HS-27A (cell line): ENCODE measurements around the gene ADAMTSL1.

Experiments used
- DNase-seq: peaks from one replicate; pipeline ENCODE4 v3.0.0-alpha.2; 2012; ENCODE audit warnings: low read depth, missing footprints

Gene ADAMTSL1

DNA sequence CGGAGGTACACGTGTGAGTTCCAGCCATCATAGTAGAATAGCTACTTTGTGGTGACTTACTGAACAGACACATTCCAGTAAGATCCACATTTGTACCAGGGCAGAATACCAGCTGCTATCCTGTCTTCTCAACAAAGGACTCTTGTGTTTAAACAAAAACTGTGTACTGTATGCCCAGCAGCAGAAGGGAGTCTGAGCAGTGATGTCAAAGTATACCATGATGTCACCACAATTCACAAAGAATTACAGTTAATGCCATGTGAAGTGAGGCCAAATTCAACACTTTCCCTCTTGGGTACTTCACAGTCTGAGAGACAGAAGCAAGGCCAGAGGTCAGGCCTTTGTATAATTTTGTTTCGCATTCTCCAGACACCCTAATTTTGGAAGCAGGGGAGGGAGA, 137.0 kb downstream of the ADAMTSL1 start:
- no peak for DNase-seq

DNA sequence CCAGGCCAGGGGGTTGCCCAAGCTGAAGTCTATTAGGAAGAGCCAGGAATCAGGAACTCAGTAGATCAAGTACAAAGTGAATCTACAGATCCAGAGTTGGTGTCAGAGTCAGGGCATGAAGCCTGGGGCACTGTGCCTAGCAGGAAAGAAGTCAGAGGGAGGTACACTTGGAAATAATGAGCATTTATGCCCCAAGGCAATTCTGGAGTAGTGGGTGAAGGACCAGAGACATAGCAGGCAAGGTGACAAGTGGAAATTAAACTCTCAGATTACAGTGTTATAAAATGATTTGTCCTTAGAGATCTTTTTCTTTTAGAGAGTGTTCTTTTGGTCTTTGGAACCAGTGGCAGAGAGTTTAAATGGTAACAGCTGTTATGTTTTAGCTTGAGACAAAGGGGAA, 138.0 kb downstream of the ADAMTSL1 start:
- DNase-seq, result no peak

DNA sequence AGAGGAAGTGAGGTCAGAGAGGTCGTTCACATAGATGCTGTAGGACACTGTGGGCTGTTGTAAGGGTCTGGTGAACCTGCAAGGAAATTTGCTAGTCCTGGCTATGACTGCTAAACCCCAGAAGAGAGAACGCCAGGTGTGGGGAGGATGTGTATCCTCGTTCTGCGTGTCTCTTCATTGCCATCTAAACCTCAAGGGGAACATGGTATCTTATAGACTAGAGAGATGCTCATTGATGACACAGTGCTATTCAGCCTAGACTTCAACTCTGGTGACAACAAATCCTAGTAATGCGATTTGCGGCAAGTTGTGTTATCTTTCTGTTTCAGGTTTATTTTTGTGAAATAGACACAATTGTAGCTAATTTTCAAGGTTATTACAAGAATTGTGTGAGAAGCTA, 140.2 kb downstream of the ADAMTSL1 start:
- no peak for DNase-seq

DNA sequence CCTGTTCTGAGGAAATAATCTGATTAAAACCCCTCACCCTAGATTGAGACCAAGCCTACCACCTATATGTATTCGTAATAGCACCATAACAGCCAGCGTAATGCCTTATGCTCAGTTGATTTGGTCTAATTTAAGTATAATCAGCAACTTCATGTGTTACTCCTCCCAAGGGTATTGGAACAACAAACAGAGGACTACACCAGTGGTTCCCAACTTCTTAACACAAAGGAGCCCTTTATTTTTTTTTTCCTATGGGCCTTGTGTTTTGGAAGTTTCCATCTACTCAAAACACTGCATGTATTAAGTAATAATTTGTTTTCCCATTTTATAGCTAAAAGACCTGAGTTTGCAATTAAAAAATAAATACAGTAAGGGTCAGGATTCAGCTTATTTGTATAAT, 140.7 kb downstream of the ADAMTSL1 start:
- DNase-seq, result no peak

DNA sequence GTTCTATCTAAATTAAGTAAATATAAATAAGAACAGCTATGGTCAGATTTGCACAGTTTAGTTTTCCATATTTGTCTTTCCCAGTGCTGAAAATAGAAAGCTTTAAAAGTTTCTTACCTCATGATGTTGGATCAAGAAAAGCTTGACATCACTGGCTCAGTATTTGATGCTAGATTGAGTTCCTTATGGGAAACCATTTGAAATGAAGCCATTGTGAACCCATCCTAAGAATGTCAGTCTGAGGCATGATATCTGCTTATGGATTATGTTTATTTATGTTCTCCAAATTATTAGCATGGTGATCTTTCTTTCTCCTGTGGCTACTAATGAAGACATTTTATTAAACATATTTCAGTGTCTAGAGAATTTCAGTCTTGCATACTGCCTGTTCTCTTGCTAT, 143.0 kb downstream of the ADAMTSL1 start:
- DNase-seq, result no peak

DNA sequence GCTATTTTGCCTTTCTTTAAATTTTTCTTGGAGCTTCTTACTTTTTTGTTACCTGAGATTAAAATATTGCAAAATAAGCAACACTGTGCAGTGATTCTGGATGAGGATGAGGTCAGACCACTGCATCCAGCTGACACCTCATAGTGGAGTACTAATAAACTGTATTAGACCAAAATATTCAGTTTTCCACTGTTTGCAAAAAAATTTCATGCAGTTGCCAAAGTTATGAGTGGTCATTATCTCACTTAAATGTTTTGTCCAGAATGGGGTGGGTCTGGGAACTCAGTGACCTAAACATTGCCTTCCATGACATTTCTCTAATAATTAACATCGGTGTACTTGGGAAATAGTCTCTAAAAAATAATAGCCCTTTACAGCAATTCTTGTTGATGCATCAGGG, 143.8 kb downstream of the ADAMTSL1 start:
- no peak for DNase-seq

DNA sequence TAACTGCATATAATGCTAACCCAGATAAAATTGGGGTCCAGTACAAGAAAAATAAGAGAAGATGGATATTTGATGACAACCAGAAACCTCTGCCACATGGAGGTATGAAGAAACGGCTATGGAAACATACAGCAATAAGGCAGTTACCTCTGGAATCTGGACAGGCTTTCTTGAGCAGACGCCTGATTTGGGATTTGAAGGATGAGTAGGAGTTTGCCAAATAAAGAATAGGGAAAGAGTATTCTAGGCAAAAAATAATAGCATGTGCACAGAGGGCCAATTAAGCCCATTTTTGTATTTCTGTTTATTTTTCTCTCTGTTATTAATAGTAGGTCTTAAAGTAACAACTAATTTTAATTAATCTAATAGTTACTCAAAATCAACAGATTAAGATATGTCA, 144.9 kb downstream of the ADAMTSL1 start:
- no peak for DNase-seq

DNA sequence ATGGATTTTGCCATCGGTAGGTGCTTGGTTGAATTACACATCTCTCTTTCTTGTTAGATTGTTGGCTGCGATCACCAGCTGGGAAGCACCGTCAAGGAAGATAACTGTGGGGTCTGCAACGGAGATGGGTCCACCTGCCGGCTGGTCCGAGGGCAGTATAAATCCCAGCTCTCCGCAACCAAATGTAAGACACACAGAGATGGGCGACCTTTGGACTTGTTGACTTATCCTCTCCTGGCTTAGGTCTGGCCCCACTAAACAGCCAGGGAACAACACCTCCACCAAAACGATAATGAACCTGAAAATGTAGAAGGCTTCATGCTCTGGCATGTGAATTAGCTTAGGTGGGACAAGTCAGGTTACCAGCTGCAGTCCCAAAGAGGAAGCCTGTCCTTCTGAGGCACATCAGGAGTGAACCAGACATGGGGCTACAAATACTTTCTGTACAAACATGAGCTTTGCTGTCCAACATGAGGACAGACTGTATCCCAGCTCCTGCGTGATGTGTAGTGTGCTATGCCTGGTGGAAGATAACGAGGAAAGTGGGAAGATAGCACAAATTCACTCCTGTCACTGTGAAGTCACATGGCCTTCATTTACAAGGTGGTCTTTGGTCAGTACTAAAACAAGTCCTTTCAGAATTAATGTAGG, 148.4 kb downstream of the ADAMTSL1 start:
- no peak for DNase-seq

DNA sequence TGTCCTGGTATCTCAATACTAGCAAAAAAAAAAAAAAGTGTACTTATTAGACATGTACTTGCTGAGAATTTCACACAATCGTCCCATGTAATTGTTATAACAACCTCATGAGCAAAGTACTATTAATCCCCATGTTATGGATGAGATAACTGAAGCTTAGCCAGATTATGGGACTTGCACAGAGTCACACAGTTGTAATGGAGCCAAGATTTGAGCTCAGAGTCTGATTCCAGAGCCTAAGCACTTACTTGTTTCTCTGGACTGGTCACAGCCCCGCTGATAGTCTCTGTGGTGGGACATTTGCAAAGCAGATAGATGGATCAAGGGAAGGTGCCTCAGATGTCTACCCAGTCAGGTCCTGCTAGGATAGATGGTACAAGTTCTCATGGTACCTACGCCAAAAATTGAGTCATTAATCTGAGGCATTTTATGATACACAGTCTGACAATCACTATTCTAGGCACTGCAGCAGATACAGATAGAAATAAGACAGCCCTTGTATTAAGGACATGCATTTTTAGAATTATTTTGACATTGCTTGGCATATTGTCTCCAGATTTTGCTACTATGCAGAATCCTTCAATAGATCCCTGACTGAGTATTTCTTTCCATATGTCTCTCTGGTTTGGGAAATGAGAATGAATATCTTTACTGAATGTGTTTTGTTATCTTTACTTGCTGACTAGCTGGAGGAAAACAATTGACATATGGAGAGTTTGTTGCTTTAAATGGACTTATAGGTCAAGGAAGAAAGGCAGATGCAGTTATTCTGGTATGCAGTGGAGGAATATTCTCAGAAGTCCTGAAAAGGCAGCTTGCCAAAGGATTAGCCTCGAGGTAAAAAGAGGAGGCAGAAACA, 149.5 kb downstream of the ADAMTSL1 start:
- no peak for DNase-seq

DNA sequence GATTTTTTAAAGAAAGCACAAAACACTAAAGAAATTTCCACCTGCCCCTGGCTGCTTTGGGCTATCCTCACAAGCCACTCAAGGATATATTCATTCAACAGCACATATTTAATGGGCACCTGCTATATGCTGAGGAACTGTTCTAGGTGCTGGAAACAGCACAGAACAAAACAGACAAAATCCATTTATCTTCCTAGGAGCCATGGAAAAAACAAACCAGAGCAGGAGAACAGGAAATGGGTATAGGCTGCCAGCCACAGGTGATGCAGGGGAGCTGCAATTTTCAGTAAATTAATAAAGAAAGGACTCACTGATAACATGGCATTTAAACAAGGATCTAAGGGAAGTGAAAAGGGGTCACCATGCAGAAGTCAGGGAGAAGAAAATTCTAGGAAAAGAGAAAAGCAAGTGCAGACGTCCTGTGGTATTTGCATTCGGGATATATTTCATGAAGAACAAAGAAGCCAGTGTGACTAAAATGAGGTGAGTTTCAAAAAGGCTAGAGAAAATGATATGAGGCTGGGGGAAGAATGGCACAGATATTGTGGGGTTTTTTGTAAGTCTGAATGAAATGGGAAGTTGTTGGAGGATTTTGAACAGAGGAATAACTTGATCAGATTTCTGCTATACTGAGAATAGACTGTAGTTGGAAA, 152.2 kb downstream of the ADAMTSL1 start:
- no peak for DNase-seq

DNA sequence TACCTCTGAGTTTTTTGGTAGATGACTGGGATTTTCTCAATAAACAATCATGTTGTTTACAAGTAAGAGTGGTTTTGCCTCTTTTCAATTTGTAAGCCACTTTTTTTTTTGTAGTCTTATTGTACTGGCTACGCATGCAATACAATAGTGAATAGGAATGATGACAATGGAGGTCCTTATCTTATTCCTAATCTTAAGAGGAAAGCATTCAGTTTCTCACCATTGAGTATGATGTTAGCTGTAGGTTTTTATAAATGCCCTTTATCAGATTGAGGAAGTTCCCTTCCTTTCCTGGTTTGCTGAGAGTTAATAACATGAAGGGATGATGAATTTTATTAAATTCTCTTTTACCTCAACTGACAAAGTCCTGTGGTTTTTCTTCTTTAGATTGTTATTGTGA, 155.2 kb downstream of the ADAMTSL1 start:
- no peak for DNase-seq

DNA sequence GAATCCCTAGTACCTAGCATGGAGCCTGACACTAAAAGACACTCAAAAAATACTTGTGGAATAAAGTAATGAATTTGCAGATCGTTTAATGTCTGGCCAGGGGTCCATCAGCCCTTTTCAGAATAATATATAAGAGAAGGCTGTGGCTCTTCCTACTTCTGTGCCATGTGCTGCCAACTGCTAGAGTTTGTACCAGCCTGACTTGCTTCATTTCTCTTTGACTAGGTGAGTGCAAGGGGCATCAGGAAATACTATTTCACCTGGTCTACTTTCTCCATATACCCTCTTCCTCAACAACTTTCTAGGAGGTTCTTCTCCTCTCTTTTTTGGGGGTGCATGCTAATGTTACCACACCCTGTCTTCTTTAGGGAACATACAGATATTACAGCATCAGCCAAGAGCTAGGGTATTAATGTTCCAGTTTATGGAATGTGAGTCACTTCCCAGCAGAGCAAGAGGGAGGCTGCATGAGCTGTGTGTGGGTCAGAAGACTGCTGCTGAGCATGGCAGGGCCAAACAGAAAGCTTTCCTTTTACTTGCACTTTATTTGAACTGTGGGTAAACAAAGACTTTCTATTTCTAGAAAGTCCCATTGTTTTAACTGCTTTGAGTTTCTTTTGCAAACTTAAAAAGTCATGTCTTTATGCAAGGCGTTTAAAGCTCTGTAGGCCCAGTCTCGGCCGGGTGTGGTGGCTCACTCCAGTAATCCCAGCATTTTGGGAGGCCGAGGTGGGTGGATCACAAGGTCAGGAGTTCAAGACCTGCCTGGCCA, 158.9 kb downstream of the ADAMTSL1 start:
- DNase-seq, result peak; percentile 17

DNA sequence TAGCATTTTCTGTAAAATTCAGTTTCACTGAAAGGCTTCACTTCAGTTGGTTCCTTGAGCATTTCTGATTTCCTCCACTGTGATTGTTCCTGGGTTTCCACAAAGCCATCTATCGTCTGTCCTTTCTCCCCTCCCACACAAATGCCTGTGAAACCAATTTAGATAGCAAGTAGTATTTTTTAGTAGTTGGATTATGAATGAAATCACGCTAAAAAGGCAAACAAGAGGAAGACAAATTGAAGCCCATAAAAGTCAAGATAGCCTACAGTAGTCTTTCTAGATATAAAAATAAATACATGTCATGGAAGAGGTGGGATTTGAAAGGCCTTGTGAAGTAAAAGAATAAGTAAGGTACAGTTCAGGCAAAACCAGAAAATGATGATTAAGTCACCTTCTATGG, 162.8 kb downstream of the ADAMTSL1 start:
- no peak for DNase-seq

DNA sequence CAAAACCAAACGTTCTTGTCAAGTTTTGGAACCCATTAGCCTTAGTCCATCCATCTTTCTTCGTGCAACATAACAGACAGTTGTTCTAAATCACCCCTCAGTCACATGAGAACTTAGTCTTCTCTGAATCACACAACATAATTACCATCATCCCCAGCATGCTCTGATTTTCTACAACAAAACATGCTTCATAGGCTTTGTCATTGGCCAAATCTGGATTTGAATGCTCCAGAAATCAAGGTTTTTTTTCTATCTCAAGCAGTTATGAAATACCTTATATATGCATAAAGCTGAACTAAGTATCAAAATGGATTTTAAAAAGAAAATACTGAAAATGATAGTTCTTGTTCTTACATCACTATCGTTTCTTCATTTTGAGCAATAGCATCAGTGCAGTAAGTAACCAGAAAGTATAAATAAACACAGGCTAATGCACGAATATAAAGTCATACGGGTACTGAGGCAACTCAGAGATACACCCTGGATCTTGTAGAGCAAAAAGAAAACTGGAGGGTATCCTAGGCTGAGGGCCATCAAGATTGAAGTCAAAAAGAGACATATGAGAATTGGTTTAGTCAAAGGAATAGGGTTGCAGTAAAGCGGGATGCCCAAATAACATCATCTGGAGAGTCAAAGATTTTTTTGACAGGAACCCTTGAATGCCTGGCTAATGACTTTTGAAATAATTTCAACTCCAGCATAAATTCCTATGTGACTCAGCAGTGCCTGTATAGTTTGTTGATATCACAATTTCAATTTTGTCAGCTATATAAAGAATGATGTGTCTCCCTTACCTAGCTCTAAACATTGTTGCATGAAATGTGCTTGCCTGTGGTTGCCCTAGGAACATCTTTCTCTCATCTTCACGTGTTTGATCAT, 164.7 kb downstream of the ADAMTSL1 start:
- DNase-seq, result peak; percentile 11

DNA sequence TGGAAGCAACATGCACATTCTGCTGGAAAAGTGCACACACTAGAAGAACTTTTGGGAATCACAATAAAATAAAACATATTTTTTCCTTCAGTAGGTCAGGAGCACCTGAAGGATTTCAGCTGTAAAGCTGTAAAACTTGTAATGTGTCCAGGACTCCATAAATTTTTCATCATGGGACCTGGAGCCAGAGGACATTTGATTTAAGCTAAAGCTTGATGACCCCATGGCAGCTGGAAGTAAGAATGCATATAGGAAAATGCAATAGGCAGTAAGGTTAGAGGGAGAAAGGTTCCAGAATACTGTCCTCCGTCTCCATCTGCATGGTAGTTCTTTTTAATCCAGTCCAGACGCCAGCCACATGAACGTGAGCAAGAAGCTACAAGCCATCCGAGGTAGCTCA, 166.0 kb downstream of the ADAMTSL1 start:
- no peak for DNase-seq

DNA sequence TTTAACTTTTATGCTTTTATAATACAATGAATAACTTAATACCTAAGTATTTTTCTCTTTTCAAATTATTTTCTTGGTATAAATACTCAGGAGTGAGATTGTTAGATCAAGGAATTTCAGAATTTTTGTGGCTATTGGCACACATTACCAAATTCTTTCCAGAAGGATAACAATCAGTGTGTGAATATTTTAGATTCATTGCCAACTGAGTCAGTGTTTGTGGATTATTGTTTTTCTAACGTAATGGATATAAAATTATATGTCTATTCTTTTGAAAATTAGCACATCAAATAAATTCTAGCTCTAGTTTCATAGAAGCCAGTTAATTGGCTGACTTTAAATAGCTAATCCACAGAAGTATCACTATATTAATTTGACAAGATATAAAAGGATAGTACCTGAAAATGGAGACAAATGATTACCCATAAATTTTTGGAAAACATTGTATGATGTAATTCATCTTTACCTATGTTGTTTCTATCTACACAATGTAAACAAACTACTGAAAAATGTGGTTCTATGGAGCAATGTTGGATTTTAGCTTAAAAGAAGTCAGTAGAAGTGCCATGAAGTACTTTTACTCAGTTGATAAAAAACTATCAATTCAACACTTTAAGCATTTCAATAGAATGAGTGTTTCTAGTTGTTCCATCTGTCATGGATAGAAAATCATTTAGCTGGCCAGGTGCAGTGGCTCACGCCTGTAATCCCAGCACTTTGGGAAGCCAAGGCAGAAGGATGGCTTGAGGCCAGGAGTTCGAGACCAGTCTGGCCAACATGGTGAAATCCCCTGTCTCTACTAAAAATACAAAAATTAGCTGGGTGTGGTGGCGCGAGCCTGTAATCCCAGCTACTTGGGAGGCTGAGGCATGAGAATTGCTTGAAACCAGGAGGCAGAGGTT, 185.1 kb downstream of the ADAMTSL1 start:
- peak; percentile 53 for DNase-seq

DNA sequence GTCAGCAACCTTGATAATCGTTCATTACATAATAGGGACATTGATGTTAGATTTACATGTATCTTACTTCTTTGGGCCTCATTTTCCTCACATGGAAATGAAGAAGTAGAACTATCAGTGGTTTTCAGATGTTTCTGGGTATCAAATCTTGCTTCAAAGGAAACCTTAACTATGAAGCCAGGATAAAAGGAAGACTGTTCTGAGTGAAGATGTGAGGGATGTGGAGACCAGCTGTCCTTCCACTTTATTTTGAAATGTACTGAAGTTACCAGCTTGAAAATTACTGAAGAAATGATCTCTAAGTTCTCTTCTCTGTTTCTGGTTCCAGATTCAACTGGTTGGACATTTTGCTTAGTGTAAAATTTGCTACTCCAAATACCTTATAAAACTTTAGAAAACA, 186.0 kb downstream of the ADAMTSL1 start:
- no peak for DNase-seq

DNA sequence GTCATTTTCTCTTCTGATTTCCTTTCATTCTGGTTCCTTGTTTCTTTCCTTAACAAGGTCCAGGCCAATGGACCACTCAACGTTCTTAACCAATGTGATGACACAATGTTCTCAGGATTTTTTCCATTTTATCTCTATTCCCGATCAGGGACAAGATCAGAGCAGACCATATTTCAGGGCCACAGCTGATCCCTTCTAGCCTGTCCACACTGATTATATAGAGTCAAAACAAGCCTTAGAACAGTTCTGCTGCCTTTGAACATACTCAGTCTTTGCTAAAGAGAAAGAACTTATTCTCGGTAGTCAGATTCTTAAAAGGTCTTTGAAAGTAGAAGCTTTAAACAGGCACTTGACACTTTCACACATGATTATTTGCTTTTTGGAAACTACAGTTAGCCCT, 188.4 kb downstream of the ADAMTSL1 start:
- no peak for DNase-seq

DNA sequence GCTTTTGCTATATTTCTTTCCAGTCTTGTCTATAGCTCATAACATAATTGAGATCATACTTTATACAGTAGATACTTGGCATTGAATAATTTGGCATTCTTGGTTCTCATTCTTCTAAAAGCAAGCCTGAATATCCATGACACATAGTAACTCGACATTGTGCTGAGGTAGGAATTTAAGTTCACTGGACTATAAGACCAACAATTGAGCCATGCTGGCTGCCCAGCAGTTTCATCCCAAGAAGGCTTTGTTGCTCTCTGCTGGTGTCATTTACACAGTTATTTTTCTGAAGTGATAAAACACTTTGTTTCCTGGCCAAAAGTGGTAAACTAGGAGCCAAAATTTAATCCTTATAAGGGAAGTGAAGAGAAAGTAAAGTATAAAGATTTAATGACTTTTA, 192.0 kb downstream of the ADAMTSL1 start:
- no peak for DNase-seq

DNA sequence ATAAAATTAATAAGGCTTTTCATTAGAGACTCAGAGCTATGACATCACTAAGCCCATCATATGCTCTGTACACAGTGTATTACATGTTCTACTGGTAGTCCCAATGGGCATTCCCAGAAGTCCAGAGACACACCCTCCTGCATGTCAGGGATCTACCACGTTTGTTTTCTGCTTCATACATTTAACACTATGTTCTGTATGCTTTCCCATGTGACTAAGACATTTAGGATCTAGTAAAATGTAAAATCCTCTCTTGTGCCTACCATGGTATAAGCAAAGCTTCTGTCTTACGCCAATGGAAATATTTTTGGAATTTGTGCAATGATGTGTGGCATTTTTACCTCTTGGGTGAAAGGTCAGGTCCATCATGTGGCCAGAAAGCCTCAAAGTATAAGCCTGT, 192.4 kb downstream of the ADAMTSL1 start:
- DNase-seq, result peak; percentile 35
